ENCODE measurements around the gene KLF5.

Gene KLF5

DNA sequence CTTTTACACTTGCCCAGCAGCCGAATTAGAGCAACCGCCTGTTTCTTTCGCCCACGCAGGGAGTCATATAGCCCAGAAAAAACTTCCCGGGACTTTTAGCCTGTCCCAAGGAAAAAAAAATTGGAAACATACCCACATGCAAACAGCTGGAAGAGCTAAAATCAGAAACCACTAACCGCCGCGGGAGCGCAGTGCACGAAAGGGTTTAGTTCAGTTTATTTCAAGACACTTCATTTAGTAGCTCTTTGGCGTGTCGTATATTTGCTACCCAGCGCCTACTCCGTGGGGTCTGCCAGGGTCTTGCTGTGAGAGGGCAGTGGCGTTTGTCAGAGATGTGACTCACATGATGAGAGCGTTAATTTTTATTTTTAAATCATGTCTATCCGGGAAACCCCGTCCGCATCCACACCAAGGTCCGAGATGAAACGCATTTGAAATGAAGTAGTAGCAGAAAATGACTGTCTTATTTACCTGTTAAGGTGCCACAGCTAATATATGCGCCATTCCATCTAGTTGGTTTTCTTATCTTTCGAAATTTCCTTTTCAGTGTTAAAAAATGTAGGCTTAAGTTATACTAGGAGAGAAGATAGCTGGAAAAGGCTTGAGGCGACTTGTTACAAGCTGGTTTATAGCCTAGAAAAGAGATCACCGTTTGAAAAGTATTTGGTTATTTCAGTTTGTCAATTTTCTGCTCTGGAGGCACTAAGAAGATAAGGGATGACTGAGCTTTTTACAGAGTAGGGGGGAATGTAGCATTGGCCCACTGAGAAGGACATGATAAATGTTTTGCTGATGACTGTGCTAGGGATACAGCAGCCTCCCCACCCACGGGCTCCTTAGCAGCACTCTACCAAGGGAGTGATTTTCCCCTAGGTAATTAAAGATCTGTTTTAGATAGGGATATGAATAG is 1.7 kb downstream of the KLF5 start:
- DNase-seq = peak; percentile 74

DNA sequence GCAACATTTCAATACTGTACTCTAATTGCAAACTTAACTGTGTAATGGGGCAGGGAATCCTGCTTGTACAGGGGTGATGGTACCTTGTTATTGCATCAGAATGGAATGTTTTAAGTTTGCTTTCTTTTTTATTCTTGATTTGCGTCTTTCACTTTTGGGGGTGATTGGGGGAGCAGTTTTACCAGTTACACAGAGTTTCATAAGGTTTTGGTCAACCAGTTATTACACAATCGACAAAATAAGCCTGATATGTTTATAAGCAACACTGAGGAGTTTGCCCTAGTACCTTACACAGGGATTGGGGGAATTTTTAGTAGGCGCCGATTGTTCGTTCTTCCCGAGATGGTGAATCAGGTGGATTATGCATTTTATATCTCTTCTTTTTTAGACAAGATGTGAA is 2.7 kb downstream of the KLF5 start:
- DNase-seq = no peak

DNA sequence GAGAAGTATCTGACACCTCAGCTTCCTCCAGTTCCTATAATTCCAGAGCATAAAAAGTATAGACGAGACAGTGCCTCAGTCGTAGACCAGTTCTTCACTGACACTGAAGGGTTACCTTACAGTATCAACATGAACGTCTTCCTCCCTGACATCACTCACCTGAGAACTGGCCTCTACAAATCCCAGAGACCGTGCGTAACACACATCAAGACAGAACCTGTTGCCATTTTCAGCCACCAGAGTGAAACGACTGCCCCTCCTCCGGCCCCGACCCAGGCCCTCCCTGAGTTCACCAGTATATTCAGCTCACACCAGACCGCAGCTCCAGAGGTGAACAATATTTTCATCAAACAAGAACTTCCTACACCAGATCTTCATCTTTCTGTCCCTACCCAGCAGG is 3.1 kb downstream of the KLF5 start:
- no peak for DNase-seq

DNA sequence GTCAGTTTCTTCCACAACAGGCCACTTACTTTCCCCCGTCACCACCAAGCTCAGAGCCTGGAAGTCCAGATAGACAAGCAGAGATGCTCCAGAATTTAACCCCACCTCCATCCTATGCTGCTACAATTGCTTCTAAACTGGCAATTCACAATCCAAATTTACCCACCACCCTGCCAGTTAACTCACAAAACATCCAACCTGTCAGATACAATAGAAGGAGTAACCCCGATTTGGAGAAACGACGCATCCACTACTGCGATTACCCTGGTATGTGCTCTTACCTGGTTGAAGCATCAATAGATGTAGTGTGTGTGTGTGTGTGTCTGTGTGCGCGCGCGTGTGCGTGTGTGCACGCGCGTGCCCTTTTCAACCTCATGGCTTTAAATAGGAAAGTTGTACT is 3.7 kb downstream of the KLF5 start:
- DNase-seq = no peak

GRCh38 chr13:73063166-73063565 is 4.4 kb downstream of the KLF5 start:
- DNase-seq = no peak

- DNase-seq = no peak
Measured at GRCh38 chr13:73065036-73065435, 6.2 kb downstream of the KLF5 start.

DNA sequence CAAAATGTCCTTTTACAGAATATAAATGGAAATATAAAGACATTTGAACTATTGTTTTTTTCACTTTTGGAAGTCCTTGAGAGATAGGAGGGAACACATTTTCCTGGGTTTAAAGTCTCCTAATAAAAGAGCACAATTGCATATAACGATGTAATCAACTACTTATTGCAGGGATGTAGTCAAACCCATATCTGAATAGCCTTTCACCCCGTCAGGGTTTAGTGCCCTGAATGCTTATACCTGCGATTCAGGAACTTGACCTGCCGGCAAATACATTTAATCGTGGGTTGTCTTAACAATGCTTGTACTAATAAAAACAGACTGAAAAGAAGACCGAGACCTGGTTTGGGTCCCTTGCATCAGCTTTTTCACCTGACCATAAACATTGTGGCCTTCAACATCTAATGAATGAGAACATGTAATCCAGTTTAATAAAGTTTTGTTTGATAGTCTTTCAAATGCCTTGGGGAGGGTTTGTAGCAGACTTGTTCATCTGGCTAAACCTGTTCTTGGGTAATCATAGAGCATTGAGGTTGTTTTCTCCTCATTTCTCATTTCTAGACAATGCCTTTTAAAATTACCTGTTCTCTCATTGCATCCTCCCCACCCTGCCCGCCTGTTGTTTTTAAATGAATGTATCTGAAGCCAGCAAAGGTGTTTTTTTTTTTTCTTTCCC is 7.0 kb downstream of the KLF5 start:
- peak; percentile 89 for DNase-seq

DNA sequence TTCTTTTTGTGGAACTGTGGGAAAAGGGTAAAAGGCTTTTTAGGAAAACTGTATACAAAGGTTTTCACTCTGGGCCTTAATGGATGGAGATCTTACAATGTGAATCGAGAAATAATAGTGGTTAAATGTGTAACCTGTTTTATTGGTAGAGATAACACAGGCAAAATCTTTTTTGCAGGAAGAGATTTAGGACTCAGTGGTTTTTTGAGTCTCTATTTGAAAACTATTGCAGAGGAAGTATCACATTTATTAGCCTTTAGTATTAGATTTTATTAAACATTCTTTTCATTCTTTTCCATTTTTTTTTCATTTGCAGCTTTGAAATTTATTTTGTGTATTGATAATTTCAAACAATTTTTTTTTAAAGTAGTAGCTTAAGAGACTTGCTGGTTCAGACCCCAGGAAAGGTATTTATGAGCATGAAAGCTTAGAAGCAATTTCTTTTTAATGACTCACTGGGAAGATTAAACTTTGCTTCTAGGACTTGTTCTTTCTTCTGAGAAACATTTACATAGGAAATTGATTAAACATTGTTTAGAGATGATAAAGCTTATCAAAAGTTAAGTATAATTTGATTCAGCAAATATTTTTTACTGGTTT is 10.5 kb downstream of the KLF5 start:
- DNase-seq = no peak

DNA sequence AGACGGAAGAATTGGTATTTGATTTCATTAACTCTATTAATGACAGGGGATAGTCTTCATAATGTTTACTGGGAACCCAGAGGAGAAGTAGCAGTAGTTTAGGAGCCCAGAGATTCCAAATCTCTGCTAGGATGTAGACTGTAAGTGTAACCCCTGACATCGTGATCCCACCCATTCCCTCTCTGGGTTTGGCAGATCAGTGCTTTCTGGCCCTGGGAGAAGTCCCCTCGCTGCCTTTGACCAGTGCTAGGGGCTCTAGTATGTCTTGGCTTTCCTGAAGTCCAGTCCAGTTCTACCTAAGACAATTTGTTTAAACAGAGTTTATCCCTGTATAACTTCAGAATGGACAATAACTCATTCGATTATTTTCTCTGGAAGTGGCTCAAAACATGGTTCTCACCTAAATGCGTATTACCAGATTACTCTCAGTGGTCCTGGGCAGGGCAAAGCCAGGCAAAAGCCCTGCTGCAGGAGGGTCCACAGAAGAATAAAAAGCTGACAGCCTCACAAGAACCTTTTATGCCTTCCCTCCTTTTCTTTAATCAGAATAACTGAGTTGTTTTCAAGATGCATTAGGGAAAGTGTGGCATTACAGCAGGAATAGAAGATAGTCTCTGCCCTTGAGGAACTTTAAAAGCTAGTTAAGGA is 11.8 kb downstream of the KLF5 start:
- DNase-seq = no peak

DNA sequence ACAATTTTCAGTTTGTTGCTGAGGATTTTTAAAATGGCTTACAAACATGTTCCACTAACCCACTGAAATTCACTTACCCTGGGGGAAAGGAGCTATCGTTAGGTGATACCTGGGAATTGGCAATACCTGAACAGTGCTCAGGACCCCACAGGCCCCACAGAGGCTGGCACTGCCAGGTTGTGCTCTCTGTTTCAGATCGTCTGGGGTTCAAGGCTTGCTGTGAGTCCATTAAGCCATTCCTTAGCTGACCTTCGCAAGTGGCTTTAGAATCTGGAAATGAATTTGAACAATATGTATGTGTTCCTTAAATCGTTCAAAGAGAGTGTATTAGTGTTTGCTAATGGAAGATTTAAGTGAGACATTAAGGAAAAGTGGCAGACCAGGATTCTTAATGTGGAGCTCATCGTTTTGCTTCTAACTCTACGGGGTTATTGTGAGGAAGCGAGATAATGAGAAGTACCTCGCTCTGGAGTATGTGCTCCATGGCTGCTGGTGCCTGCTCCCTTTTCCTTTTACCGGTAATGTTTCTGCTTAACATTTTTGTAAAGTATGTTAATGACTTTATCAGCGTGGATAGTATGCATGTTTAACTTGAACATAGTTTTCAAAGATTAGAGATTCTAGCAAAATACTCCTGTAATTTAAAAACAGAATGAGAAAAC is 13.6 kb downstream of the KLF5 start:
- no peak for DNase-seq

GRCh38 chr13:73073050-73073449 is 14.2 kb downstream of the KLF5 start:
- no peak for DNase-seq

GRCh38 chr13:73074014-73074413 is 15.2 kb downstream of the KLF5 start:
- DNase-seq = no peak

GRCh38 chr13:73074926-73075325 is 16.1 kb downstream of the KLF5 start:
- no peak for DNase-seq

DNA sequence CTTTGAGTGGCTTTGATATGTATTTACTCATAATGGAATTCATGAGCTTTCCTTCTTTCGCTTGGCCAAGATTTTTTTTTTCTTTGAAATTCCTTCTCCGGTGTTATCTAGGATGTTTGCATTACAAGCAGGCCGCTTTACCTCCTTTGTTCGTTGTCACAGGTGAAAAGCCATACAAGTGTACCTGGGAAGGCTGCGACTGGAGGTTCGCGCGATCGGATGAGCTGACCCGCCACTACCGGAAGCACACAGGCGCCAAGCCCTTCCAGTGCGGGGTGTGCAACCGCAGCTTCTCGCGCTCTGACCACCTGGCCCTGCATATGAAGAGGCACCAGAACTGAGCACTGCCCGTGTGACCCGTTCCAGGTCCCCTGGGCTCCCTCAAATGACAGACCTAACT is 16.7 kb downstream of the KLF5 start:
- DNase-seq = no peak

GRCh38 chr13:73075954-73076353 is 17.1 kb downstream of the KLF5 start:
- DNase-seq = no peak

DNA sequence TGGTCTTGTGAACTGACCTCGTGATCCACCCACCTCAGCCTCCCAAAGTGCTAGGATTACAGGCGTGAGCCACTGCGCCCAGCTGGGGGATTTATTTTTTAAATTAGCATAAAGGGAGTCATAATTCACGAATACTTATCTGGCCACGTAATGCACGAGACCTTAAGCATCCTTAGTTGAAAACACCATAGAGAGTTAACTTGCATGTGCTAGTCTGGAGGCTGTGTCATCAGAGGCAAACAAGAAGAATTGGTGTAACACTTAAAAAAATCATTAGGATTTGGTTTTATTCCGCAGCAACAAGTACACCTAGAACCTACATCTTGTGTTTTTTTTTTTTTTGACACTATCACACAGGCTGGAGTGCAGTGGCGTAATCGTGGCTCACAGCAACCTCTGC is 19.1 kb downstream of the KLF5 start:
- DNase-seq = no peak

GRCh38 chr13:73079359-73079758 is 20.6 kb downstream of the KLF5 start:
- DNase-seq = no peak

DNA sequence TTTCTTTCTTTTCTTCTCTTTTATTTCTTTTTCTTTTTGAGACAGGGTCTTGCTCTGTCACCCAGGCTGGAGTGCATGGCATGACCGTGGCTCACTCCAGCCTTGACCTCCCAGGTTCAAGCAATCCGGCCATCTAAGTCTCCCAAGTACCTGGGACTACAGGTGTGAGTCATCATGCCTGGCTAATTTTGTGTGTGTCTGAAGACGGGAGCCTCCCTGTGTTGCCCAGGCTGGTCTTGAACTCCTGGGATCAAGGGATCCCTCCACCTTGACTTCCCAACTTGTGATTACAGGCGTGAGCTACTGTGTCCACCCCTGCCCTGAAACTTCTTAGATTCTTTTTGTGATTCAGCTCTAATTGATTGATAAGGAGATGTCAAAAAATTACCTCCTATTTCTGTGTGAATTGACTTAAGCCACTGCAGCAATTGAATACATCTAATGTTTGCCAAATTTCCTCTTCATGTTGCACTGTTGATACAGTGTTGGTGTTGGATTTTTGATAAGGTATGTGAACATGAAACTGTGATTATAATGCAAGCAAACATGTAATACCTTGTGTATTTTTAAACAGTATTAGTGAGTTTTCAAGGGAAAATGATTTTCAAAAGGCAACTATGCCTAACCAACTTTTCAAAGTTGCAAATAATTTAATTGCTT is 22.6 kb downstream of the KLF5 start:
- DNase-seq = no peak

DNA sequence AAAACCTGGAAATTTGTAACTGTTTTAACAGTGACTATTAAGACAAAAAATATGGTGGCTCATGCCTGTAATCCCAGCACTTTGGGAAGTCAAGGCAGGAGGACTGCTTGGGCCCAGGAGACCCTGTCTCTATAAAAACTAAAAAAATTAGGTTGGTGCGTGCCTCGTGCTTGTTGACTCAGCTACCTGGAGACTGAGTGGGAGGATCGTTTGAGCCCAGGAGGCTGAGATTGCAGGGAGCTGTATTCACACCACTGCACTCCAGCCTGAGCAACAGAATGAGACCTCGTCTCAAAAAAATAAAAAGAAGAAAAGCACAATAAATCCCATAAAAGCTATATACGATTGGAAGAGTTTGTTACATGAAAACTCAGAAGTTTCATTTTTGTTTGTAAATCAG is 23.7 kb downstream of the KLF5 start:
- DNase-seq = no peak

DNA sequence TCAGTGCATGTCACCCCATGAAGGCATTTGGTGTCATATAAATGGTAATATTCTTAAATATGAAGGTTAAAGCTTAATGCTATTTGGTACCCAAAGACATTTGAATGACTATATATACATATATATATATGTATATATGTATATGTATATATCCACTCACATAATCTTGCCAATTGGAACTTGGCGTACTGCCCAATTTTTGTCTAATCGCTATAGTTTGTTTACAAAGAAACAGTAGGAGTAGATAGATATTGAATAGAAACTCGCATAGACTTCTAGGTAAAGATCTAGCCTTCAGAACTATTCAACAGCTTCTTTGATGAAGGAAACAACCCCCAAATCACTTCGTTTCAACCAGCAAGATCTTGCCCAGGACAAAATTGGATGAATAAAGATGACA is 24.1 kb downstream of the KLF5 start:
- DNase-seq = no peak

GRCh38 chr13:73088332-73088935 is 29.6 kb downstream of the KLF5 start:
- no peak for DNase-seq

DNA sequence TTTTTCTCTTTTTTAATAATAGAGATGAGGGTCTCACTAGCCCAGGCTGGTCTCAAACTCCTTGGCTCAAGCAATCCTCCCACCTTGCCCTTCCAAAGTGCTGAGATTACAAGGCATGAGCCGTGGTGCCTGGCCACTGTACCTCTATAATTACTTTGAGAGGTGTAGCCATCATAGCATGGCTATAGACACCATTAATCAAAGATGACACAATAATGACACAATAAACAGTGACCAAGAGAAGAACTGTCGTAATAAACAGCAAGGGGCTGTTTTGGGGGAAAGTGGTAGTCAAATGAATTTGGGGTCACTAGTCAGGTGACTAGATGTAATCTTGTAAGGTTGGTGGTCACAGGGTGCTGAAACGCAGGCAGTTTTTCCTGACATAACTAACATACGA is 30.4 kb downstream of the KLF5 start:
- DNase-seq = no peak
